HUES6 (cell line): ENCODE results near the gene SLC6A9.

Experiments used
- H3K27ac ChIP-seq: 2 replicates; pipeline ENCODE4 v1.7.0; 2013; ENCODE audit warnings: low read depth, mild to moderate bottlenecking, low read length, inconsistent platforms
- H3K27me3 ChIP-seq: 2 replicates; pipeline ENCODE4 v1.6.1; 2013; ENCODE audit warnings: low read length; ENCODE audit not compliant: control insufficient read depth, insufficient read depth
- H3K36me3 ChIP-seq: 2 replicates; pipeline ENCODE4 v1.6.1; 2013; ENCODE audit warnings: low read length; ENCODE audit not compliant: control insufficient read depth, insufficient read depth
- H3K4me1 ChIP-seq: 2 replicates; pipeline ENCODE4 v1.6.1; 2013; ENCODE audit warnings: low read length; ENCODE audit not compliant: control insufficient read depth, insufficient read depth
- H3K4me3 ChIP-seq: 2 replicates; pipeline ENCODE4 v1.5.1; 2013; ENCODE audit warnings: low read depth, low read length
- H3K9ac ChIP-seq: one replicate; pipeline ENCODE4 v1.6.1; 2013; ENCODE audit warnings: mild to moderate bottlenecking, low read length
- H3K9me3 ChIP-seq: 2 replicates; pipeline ENCODE4 v1.6.1; 2013; ENCODE audit warnings: low read depth, low read length; ENCODE audit not compliant: control insufficient read depth, insufficient read depth

SLC6A9 gene

DNA sequence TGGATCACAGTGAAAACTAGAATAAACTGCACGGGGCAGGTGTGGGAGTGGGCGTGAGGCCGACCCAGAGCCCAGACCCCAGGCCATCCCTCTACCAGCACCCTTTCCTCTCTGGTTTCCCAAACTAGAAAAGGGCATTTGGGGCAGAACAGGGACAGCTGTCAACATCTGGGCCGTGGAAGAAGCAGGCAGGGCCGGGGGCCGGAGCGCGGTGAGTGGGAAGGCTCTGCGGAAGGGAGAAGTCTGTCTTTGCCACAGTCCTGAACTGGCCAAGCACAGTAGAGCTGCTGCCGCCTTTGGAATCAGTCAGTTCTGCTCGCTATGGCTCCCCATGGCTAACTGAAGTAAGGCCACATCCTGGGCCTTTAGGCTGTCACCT lies 33.3 kb downstream of the SLC6A9 start:
- Histone ChIP-seq H3K4me3 (no peak overlapping the region), H3K27ac (no peak overlapping the region), H3K36me3 (peaks cover 22% of the 10 kb centered on the region; the same call in 1 of the 2 replicates), H3K4me1 (peaks cover 13% of the 10 kb centered on the region; the same call in 1 of the 2 replicates), H3K9me3 (no peaks in the 10 kb centered on the region), H3K27me3 (no peaks in the 10 kb centered on the region), H3K9ac (no peak overlapping the region)

DNA sequence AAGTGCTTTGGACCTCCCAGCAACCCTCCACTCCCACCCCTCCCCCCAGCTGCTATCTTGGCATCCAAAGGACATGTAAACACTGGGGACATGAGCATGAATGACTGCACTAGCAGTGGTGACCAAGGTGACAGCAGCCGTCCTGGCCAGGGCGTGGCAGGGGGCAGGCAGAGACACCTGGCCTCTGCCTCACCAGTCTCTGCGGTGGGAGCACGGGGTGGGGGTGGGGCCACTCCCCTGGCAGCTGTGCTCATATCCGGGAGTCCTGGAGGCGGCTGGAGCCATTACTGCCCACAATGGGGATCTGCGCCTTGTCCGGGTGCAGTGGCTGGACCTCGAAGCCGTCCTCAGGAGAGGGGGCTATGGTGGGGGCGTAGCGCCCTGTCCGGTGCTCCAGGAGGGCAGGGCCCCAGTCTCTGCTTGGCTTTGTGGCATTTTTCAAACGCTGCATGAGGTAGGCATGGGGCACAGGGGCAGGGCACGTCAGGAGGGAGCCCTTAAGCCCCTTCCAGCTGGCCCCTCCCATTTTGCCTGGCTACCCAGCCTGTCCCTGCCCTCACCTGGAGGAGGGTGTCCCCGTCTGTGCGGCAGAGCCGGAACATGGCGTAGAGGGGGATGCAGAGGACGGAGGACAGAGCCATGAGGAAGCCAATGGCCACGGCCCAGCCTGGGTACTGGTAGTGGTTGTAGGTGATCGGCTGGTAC lies 33.8 kb downstream of the SLC6A9 start:
- Histone ChIP-seq H3K9me3 (no peaks in the 10 kb centered on the region), H3K36me3 (peaks cover 22% of the 10 kb centered on the region; the same call in 1 of the 2 replicates), H3K27me3 (no peaks in the 10 kb centered on the region), H3K9ac (no peak overlapping the region), H3K4me1 (peaks cover 18% of the 10 kb centered on the region), H3K27ac (no peak overlapping the region), H3K4me3 (no peak overlapping the region)

DNA sequence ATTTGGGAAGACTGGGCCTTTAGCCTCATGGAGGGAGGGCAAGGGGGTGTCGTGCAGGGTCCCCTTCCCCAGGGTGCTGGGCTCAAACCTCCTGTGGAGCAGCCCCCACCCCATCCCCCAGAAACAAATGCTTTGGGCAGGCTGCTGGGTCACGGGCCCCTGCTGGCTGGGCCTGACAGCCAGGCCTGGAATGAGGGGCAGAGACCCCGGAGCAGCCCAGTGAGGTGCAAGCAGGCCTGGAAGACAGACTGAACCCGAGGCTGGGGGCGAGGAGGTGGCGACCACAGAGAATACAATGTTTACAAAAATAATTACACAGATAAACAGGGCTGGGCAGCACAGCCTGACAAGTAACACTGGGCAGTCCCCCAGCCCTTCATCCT lies 34.5 kb downstream of the SLC6A9 start:
- no peak overlapping the region for H3K9ac ChIP-seq
- no peak overlapping the region for H3K27ac ChIP-seq
- H3K36me3 ChIP-seq: peaks cover 19% of the 10 kb centered on the region; the same call in 1 of the 2 replicates
- H3K9me3 ChIP-seq: no peaks in the 10 kb centered on the region
- H3K4me3 ChIP-seq: no peak overlapping the region
- no peaks in the 10 kb centered on the region for H3K27me3 ChIP-seq
- H3K4me1 ChIP-seq: peaks cover 19% of the 10 kb centered on the region

DNA sequence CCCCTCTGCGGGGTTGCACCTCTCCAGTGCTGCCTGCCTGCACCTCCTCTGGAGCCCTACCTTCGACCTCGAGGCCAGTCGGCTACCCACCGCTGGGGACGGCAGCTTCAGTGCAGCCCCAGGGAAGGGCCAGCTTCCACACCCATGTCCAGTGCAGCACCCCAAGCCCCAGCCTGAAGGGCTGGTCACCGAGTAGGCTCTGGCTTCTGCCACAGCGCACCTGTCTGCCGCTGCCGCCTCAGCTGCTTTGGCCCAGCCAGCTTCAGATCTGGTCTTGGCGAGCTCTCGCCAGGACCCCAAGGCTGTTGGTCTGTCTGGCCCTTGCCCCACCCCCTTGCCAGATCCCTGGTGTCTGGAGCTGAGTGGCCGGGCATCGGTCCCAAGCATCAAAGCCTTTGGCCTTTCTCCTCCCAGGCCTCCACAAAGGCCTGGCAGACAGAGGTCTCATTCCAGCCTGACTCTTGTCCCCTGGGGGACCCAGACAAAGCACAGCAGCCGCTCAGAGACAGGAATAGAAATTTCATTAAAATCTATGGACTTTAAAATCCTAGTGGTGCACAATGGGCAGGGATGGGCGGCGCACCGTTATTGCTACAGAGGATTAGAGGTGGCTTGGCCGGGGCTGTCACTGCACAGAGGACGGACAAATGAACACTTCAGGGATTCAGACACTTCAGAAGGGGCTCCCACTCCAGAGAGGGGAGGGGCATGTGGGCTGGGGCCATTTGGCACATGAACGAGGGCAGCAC lies 35.1 kb downstream of the SLC6A9 start:
- Histone ChIP-seq H3K36me3 (peaks cover 13% of the 10 kb centered on the region; the same call in 1 of the 2 replicates), H3K4me1 (peaks cover 20% of the 10 kb centered on the region), H3K27ac (no peak overlapping the region), H3K27me3 (no peaks in the 10 kb centered on the region), H3K4me3 (no peak overlapping the region), H3K9ac (no peak overlapping the region), H3K9me3 (no peaks in the 10 kb centered on the region)

DNA sequence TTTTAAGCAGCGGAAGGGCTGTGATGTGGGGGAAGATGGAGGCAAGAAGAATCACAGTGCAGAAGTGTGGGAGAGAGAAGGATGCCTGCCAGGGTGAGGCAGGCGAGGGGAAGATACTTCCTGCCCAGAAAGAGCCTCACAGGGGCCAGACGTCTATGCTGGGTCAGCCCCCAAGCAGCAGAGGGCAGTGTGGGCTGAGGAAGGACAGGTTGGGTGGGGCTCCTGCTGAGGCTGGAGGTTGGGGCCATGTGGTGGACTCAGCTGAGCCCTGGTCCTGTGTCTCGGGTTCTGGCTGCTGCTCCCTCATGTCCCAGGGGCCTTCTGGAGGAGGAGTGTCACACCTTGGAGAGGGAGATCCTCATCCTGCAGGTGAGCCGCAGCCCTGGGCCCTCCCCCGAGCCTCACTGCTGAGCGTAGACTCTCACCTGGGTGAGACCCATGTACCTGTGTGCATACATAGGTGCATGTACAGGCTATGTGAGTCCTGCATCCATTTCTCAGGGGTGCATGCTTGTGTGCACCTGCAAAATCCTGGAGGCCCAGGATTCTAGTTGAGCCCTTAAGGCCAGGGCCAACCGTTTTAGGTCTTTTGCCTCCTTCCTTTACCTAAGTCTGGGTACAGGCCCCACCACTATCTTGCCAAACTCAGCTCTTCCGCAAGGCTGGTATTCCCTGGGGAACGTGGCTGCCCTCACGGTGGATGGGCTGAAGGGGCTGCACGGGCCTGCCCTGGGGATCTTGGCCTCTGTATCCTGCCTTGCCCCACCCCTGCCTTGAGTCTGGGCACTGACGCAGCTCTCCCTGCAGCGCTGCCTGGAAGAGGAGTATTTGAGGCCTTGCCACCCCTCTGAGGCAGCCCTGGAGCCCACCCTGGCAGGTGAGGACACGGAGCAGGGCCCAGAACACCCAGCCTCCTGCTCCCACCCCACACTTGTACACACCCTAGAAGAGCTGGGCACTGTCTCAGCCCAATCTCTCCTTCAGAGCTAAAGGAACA lies 36.2 kb downstream of the SLC6A9 start:
- no peaks in the 10 kb centered on the region for H3K9me3 ChIP-seq
- H3K36me3 ChIP-seq: peaks cover 7% of the 10 kb centered on the region; the same call in 1 of the 2 replicates
- no peak overlapping the region for H3K4me3 ChIP-seq
- H3K4me1 ChIP-seq: peaks cover 27% of the 10 kb centered on the region
- no peak overlapping the region for H3K9ac ChIP-seq
- H3K27me3 ChIP-seq: no peaks in the 10 kb centered on the region
- H3K27ac ChIP-seq: no peak overlapping the region

DNA sequence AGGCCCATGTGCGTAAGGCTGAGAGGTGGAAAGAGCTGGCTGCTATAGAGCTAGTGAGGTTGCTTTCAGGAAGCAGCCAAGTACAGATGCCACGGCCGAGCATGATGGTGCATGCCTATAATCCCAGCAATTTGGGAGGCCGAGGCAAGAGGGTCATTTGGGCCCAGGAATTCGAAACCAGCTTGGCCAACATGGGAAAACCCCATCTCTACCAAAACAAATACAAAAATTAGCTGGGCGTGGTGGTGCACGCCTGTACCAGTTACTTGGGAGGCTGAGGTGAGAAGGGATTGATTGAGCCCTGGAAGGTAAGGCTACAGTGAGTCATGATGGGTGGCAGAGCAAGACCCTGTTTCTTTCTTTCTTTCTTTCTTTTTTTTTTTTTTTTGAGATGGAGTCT lies 37.2 kb downstream of the SLC6A9 start:
- Histone ChIP-seq H3K4me3 (no peak overlapping the region), H3K27ac (no peak overlapping the region), H3K27me3 (no peaks in the 10 kb centered on the region), H3K9ac (no peak overlapping the region), H3K9me3 (no peaks in the 10 kb centered on the region), H3K4me1 (peaks cover 27% of the 10 kb centered on the region), H3K36me3 (no peaks in the 10 kb centered on the region)

DNA sequence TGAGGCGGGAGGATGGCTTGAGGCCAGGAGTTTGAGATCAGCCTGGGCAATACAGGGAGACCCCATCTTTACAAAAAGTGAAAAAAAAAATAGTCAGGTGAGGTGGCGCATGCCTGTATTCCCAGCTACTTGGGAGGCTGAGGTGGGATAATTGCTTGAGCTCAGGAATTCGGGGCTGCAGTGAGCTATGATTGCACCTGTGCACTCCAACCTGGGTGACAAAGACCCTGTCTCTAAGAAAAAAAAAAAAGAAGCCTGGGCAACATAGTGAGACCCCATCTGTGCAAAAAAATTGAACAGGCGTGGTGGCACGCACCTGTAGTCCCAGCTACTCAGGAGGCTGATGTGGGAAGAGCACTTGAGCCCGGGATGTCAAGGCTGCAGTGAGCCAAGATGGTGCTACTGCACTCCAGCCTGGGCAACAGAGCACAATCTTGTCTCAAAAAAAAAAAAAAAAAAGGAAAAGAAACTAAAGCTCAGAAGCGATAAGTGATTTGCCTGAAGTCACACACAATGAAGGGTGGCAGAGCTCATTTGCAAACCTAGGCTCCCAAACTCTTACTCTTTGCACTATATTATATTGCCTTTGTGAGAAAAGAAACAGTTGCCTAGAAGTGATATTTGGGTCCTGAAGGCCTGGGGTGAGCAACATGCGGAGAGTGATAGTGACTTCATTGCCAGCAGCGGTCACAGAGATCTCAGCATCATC lies 37.9 kb downstream of the SLC6A9 start:
- H3K4me1 ChIP-seq: peaks cover 27% of the 10 kb centered on the region
- no peak overlapping the region for H3K4me3 ChIP-seq
- no peak overlapping the region for H3K9ac ChIP-seq
- H3K36me3 ChIP-seq: no peaks in the 10 kb centered on the region
- no peak overlapping the region for H3K27ac ChIP-seq
- no peaks in the 10 kb centered on the region for H3K9me3 ChIP-seq
- no peaks in the 10 kb centered on the region for H3K27me3 ChIP-seq

DNA sequence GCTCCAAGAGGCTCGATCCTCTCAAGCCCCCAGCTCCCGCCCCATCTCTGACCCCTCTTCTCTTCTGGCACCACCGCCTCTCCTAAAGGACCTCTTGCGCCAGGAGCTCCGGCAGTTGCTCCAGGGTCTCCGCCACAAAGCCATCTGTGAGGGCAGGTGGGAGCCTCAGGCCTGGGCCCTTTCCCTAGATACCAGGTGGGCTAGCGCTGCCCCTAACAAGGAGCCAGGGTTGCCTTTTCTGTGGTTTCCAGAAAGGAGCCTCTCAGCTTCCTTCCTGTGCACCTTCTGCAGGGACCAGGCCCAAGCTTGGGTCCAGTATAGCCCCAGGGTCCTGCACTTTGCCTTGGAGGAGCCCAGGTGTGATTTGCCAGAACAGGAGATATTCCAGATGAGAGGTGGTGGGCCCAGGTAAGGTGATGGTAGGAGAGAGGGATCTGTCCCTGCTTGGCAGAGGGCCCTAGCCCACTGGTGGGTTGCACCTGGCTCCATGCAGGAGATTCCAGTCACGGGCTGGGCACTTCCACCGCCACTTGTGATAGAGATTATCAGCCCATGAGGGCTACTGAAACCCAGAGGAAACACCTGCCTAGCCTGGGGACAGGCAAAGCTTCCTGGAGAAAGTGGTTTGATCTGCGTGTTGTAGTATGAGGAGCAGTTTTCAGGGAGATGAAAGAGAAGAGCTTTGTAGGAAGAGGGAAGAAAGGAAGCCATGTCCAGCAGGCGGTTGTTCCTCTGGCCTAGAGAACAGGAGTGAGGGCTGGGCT lies 38.8 kb downstream of the SLC6A9 start:
- H3K36me3 ChIP-seq: peaks cover under 1% of the 10 kb centered on the region; the same call in 1 of the 2 replicates
- no peak overlapping the region for H3K27ac ChIP-seq
- peak overlapping the region; percentile 66 for H3K9ac ChIP-seq
- H3K4me1 ChIP-seq: peaks cover 24% of the 10 kb centered on the region
- no peaks in the 10 kb centered on the region for H3K27me3 ChIP-seq
- no peaks in the 10 kb centered on the region for H3K9me3 ChIP-seq
- H3K4me3 ChIP-seq: peak overlapping the region; percentile 85

DNA sequence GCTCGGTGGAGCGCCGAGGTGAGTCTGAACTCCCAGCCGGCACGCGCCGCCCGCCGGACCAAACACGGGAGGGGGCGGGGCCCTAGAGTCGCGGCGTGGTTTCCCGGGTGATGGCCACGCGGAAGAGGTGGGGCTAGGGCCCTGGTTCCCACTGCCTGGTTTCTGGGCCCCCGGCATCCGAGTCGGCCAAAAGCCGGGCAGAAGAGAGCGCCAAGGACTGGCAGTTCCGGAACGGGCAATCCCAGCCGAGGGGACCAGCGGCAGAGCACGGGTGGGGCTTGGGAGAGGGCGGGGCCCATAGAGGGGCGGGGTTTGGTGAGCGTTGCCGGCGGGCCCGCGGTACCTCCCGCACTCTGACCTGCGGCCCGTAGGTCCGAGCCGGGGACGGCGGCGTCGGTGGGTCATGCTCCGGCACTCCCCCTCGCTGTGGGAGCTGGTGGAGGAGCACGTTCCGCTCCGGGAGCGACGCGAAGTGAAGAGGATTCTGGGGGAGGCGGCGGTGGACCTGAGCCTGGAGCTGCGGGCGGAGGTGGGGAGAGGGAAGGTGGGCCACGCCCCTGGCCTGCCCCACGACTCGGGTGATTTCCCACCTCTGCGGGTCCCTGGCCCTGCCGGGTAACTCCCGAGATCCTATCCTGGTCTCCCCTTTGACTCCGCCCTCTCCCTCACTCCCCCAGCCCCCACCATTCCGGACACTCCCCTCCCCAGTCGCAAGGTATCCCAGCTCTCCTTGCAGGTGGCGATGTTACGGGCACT lies 39.6 kb downstream of the SLC6A9 start, which contains the start of gene CCDC24:
TSS of gene CCDC24 (plus strand) at position 124 of the 756 bp plus-strand sequence. CDS start at position 404, 280 bp downstream.
- H3K9me3 ChIP-seq: no peaks in the 10 kb centered on the region
- peak within 1 kb of the TSS; percentile 85 for H3K4me3 ChIP-seq
- peak within 1 kb of the TSS; percentile 42 for H3K27ac ChIP-seq
- peaks cover 20% of the 10 kb centered on the region for H3K4me1 ChIP-seq
- H3K27me3 ChIP-seq: no peaks in the 10 kb centered on the region
- peaks cover 8% of the 10 kb centered on the region for H3K36me3 ChIP-seq
- H3K9ac ChIP-seq: peak within 1 kb of the TSS; percentile 68
